Fibroblast of lung (primary cell): ENCODE measurements around the gene C3orf70.

Source experiments
- EZH2 ChIP-seq: IDR thresholded peaks from 2 replicates; pipeline ENCODE4 v1.5.1; 2012; ENCODE audit warnings: low read length, control low read depth, mild to moderate bottlenecking; ENCODE audit errors: missing control alignments
- TF ChIP-seq, protein P1 (sequence below), 2 donors: IDR thresholded peaks in 1 of 2; conservative IDR thresholded peaks in 1 of 2; 1 replicate in 1 of 2; 2 replicates in 1 of 2; pipeline ENCODE4 v1.5.1; 2011 to 2012; ENCODE audit warnings: low read length in 2 of 2, control low read depth in 1 of 2, inconsistent platforms in 1 of 2, low read depth in 1 of 2, mild to moderate bottlenecking in 1 of 2

DNA sequence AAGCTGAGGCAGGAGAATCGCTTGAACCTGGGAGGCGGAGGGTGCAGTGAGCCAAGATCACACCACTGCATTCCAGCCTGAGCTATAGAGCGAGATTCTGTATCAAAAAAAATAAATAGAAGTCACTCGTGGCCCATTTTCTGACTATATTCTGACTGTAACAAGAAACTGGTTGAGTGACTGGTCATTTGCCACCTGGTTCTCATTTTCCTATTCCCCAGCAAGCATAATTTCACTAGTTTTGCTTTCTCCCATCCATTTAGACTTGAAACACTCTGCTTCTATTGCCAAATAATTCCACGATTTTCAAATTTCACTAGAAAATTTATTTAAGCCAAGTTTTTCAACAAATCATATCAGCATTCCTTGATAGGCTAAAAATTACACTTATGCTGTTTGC is 40.7 kb downstream of the C3orf70 start:
- TF ChIP-seq, protein P1, sequence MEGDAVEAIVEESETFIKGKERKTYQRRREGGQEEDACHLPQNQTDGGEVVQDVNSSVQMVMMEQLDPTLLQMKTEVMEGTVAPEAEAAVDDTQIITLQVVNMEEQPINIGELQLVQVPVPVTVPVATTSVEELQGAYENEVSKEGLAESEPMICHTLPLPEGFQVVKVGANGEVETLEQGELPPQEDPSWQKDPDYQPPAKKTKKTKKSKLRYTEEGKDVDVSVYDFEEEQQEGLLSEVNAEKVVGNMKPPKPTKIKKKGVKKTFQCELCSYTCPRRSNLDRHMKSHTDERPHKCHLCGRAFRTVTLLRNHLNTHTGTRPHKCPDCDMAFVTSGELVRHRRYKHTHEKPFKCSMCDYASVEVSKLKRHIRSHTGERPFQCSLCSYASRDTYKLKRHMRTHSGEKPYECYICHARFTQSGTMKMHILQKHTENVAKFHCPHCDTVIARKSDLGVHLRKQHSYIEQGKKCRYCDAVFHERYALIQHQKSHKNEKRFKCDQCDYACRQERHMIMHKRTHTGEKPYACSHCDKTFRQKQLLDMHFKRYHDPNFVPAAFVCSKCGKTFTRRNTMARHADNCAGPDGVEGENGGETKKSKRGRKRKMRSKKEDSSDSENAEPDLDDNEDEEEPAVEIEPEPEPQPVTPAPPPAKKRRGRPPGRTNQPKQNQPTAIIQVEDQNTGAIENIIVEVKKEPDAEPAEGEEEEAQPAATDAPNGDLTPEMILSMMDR (conservative IDR thresholded peaks at IDR 0.05 in 1 of 2, IDR thresholded peaks at IDR 0.05 in 1 of 2; ENCODE audit: low read depth in 1 of 2, low read length in 2 of 2): no peak
- TF ChIP-seq EZH2: no peak
